ENCODE data around the gene TSPAN15.

GRCh38 chr10:69497231-69497561, 45.9 kb downstream of the TSPAN15 start:
- TF ChIP-seq, protein P1, sequence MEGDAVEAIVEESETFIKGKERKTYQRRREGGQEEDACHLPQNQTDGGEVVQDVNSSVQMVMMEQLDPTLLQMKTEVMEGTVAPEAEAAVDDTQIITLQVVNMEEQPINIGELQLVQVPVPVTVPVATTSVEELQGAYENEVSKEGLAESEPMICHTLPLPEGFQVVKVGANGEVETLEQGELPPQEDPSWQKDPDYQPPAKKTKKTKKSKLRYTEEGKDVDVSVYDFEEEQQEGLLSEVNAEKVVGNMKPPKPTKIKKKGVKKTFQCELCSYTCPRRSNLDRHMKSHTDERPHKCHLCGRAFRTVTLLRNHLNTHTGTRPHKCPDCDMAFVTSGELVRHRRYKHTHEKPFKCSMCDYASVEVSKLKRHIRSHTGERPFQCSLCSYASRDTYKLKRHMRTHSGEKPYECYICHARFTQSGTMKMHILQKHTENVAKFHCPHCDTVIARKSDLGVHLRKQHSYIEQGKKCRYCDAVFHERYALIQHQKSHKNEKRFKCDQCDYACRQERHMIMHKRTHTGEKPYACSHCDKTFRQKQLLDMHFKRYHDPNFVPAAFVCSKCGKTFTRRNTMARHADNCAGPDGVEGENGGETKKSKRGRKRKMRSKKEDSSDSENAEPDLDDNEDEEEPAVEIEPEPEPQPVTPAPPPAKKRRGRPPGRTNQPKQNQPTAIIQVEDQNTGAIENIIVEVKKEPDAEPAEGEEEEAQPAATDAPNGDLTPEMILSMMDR (IDR thresholded peaks at IDR 0.05; ENCODE audit: low read depth, low read length, poor library complexity, severe bottlenecking) = no peak
- no peak for TF ChIP-seq EZH2phosphoT487 (IDR thresholded peaks at IDR 0.05; ENCODE audit: borderline replicate concordance, low read length)

Data from DOHH2 (cell line).